ENCODE measurements around the gene RAB7A. TPM values are rescaled to one million over a fixed set of nuclear protein-coding genes. Genes with fewer than 3 reads are reported as not detected.

RAB7A gene
- total and polyA plus RNA-seq, 2 of the 8 experiments (the other 6 are each of a cell fraction or from before 2014, with no cell fraction given): 179 to 195 TPM

- H3K56ac ChIP-seq (replicated peaks; ENCODE audit: insufficient read length, low read depth, low read length): no peak overlapping the region
- TF ChIP-seq TBP (IDR thresholded peaks at IDR 0.05; ENCODE audit: low read depth, low read length) (no peak), JUN (IDR thresholded peaks at IDR 0.05; ENCODE audit: low read depth, low read length) (no peak), E2F6 (IDR thresholded peaks at IDR 0.05) (no peak), SRF (IDR thresholded peaks at IDR 0.05; ENCODE audit: low read depth, low read length) (no peak), ZNF274 (IDR thresholded peaks at IDR 0.05; ENCODE audit: borderline replicate concordance, extremely low read depth, low read length) (no peak), KDM5A (IDR thresholded peaks at IDR 0.05; ENCODE audit: low read length) (no peak)
- no peak overlapping the region for H3K4ac ChIP-seq (replicated peaks; ENCODE audit: insufficient read length, low read depth, low read length)
- no peak overlapping the region for H3K23ac ChIP-seq (ENCODE audit: insufficient read length)
- DNase-seq (ENCODE audit: low read depth in 1 of 2, low spot score in 2 of 2) (no peak), FAIRE-seq (no peak)
- no peak overlapping the region for H2BK15ac ChIP-seq (ENCODE audit: low read length)
- POLR2A ChIA-PET (ENCODE audit: partially characterized antibody): no interaction called here
- H3K4me2 ChIP-seq (ENCODE audit: insufficient read depth in 1 of 2, low read depth in 2 of 2, low read length in 2 of 2): no peak overlapping the region
- no peaks in the 10 kb centered on the region for H3K9me3 ChIP-seq (ENCODE audit: insufficient read depth in 2 of 2, low read depth in 1 of 2, low read length in 1 of 2)
- H3K14ac ChIP-seq (ENCODE audit: insufficient read length): no peak overlapping the region
- H2BK12ac ChIP-seq (ENCODE audit: low read depth, low read length): no peak overlapping the region
- H4K20me1 ChIP-seq (replicated peaks in 1 of 2; ENCODE audit: control insufficient read depth in 1 of 2, insufficient read depth in 2 of 2, low read length in 2 of 2): peaks cover 0 to 5% of the 10 kb centered on the region in 2 experiments
- H2BK120ac ChIP-seq (replicated peaks; ENCODE audit: low read depth, low read length): no peak overlapping the region
- peaks cover 7 to 76% (median 32%) of the 10 kb centered on the region in 4 experiments; a peak in 6 of 8 replicates for H3K36me3 ChIP-seq (ENCODE audit: control insufficient read depth in 2 of 4, insufficient read depth in 4 of 4, low read length in 3 of 4)
- H3K4me1 ChIP-seq (replicated peaks in 1 of 4; ENCODE audit: control insufficient read depth in 3 of 4, insufficient read depth in 4 of 4, low read length in 3 of 4): no peaks in the 10 kb centered on the region
- H2AFZ ChIP-seq (ENCODE audit: low read length): no peak overlapping the region
- H4K91ac ChIP-seq (replicated peaks; ENCODE audit: insufficient read length, low read length): no peak overlapping the region
- H3K27ac ChIP-seq (ENCODE audit: low read depth, low read length): no peak overlapping the region
- no peaks in the 10 kb centered on the region; a peak in 1 of 7 replicates for H3K27me3 ChIP-seq (replicated peaks in 1 of 4; ENCODE audit: control insufficient read depth in 3 of 4, extremely low read depth in 1 of 4, insufficient read depth in 3 of 4, low read length in 3 of 4)
- CTCF ChIA-PET (ENCODE audit: partially characterized antibody): interaction anchor here (1.1 to 2.6 kb wide), 4 partner anchors 18 to 133 kb away, joined by 4 to 10 read pairs (median 8); no protein-coding TSS in a partner anchor
- H2BK5ac ChIP-seq (ENCODE audit: low read depth, low read length): no peak overlapping the region
- WGBS, 2 experiments (ENCODE audit: extremely low coverage in 1 of 2, insufficient coverage in 1 of 2, insufficient read length in 1 of 2, insufficient replicate concordance in 2 of 2, low coverage in 1 of 2, low lambda C conversion rate in 2 of 2, missing lambda C conversion rate in 1 of 2): 89% methylated on average over 8 of the region's 8 CpGs; no CpG with 5 or more reads in 1 of the 2 experiments
- H3K23me2 ChIP-seq (ENCODE audit: low read depth, low read length): peaks cover 3% of the 10 kb centered on the region; the same call in 1 of the 2 replicates
- no peak overlapping the region for H2BK20ac ChIP-seq (ENCODE audit: low read length)
- no peak overlapping the region for H3K18ac ChIP-seq (ENCODE audit: extremely low read depth, low read length)
- H4K8ac ChIP-seq (ENCODE audit: extremely low read depth, insufficient read depth, low read length): no peak overlapping the region
- H2AK5ac ChIP-seq (ENCODE audit: low read depth, low read length): no peak overlapping the region
- H3K79me2 ChIP-seq (ENCODE audit: control insufficient read depth in 1 of 2, insufficient read depth in 2 of 2, low read length in 2 of 2): no peaks in the 10 kb centered on the region
- H3K9ac ChIP-seq (replicated peaks in 1 of 4; ENCODE audit: extremely low read depth in 1 of 4, low read depth in 3 of 4, low read length in 3 of 4): no peak overlapping the region
- no peaks in the 10 kb centered on the region; the same call in 1 of the 2 replicates for H3K79me1 ChIP-seq (ENCODE audit: low read depth, low read length)
- H3K4me3 ChIP-seq (ENCODE audit: extremely low read depth in 1 of 4, insufficient read depth in 2 of 4, low read depth in 3 of 4, low read length in 4 of 4): no peak overlapping the region
- H4K5ac ChIP-seq (ENCODE audit: insufficient read length, low read depth, low read length): no peak overlapping the region
Measured at GRCh38 chr3:128813097-128813496, 87.1 kb downstream of the RAB7A start.

Data from H1 (cell line).